GM12891 (cell line): Measurements from ENCODE around the gene HLCS.

Experiments used
- DNase-seq: peaks from one replicate; pipeline ENCODE4 v3.0.0; 2011; ENCODE audit warnings: low spot score; ENCODE audit not compliant: insufficient read length
- FAIRE-seq: peaks from 2 replicates; lab custom pipeline; 2011; peaks lifted over from hg19 to GRCh38; lab: Jason Lieb, UNC
- PAX5 ChIP-seq: IDR thresholded peaks from 2 replicates; pipeline ENCODE4 v1.6.1; 2011; ENCODE audit warnings: low read length, moderate library complexity, mild to moderate bottlenecking; ENCODE audit not compliant: insufficient read depth, severe bottlenecking
- POLR2A ChIP-seq: IDR thresholded peaks from 2 replicates; pipeline ENCODE4 v1.6.1; 2011; ENCODE audit warnings: low read depth, low read length, control low read depth
- POLR2AphosphoS5 ChIP-seq: IDR thresholded peaks from 2 replicates; pipeline ENCODE4 v1.6.1; 2011; ENCODE audit warnings: low read depth, low read length, control low read depth
- POU2F2 ChIP-seq: IDR thresholded peaks from 2 replicates; pipeline ENCODE4 v1.6.1; 2011; ENCODE audit warnings: low read depth, mild to moderate bottlenecking, control low read depth, low read length, moderate library complexity
- SPI1 ChIP-seq: IDR thresholded peaks from 2 replicates; pipeline ENCODE4 v1.6.1; 2011; ENCODE audit warnings: low read depth, low read length, control low read depth
- TAF1 ChIP-seq: IDR thresholded peaks from 2 replicates; pipeline ENCODE4 v1.6.1; 2011; ENCODE audit warnings: low read depth, low read length, control low read depth

Gene HLCS

GRCh38 chr21:36968976-36969375 lies 2.5 kb upstream of the HLCS start:
- DNase-seq (no peak), FAIRE-seq (no peak)
- TF ChIP-seq POLR2A (no peak), PAX5 (no peak), SPI1 (no peak), POU2F2 (no peak), TAF1 (no peak), POLR2AphosphoS5 (no peak)

GRCh38 chr21:36968414-36968813 lies 1.9 kb upstream of the HLCS start:
- FAIRE-seq = no peak
- no peak for TF ChIP-seq POU2F2
- TF ChIP-seq PAX5 = no peak
- no peak for TF ChIP-seq TAF1
- no peak for TF ChIP-seq SPI1
- no peak for TF ChIP-seq POLR2AphosphoS5
- TF ChIP-seq POLR2A = no peak
- no peak for DNase-seq

- TF ChIP-seq SPI1 = no peak
- TF ChIP-seq TAF1 = no peak
- TF ChIP-seq POLR2A = no peak
- no peak for TF ChIP-seq PAX5
Observed at GRCh38 chr21:36966821-36967768, 626 bp upstream of the HLCS start.

GRCh38 chr21:36965720-36966065 lies 776 bp downstream of the HLCS start:
- FAIRE-seq (no peak), DNase-seq (no peak)
- TF ChIP-seq POU2F2 = no peak
- no peak for TF ChIP-seq PAX5
- TF ChIP-seq POLR2AphosphoS5 = no peak
- no peak for TF ChIP-seq POLR2A
- TF ChIP-seq SPI1 = no peak
- TF ChIP-seq TAF1 = no peak

More at GRCh38 chr21:36966821-36967768, 626 bp upstream of the HLCS start:
- FAIRE-seq (no peak), DNase-seq (no peak)

GRCh38 chr21:36964827-36965719 lies 1.4 kb downstream of the HLCS start:
- TF ChIP-seq POU2F2 = no peak
- no peak for TF ChIP-seq POLR2AphosphoS5
- TF ChIP-seq POLR2A = no peak
- TF ChIP-seq SPI1 = no peak
- no peak for TF ChIP-seq PAX5
- no peak for TF ChIP-seq TAF1
- no peak for DNase-seq
- peak; percentile 81 for FAIRE-seq

- TF ChIP-seq PAX5 = no peak
- no peak for TF ChIP-seq POU2F2
- no peak for TF ChIP-seq TAF1
- TF ChIP-seq POLR2A = no peak
- no peak for TF ChIP-seq SPI1
- no peak for TF ChIP-seq POLR2AphosphoS5
- no peak for DNase-seq
- FAIRE-seq = no peak
Observed at GRCh38 chr21:36964398-36964797, 2.1 kb downstream of the HLCS start.

- TF ChIP-seq POU2F2 (no peak), TAF1 (no peak), POLR2A (no peak), POLR2AphosphoS5 (no peak), PAX5 (no peak)
- FAIRE-seq = no peak
- DNase-seq = no peak
Observed at GRCh38 chr21:36962098-36962780, 4.2 kb downstream of the HLCS start.

- no peak for TF ChIP-seq POU2F2
- no peak for TF ChIP-seq SPI1
- TF ChIP-seq POLR2A = no peak
- no peak for TF ChIP-seq TAF1
- TF ChIP-seq PAX5 = no peak
- no peak for TF ChIP-seq POLR2AphosphoS5
- no peak for FAIRE-seq
- DNase-seq = no peak
Observed at GRCh38 chr21:36960676-36961284, 5.7 kb downstream of the HLCS start.
